ENCODE results near the gene GINS3.

GINS3 gene

DNA sequence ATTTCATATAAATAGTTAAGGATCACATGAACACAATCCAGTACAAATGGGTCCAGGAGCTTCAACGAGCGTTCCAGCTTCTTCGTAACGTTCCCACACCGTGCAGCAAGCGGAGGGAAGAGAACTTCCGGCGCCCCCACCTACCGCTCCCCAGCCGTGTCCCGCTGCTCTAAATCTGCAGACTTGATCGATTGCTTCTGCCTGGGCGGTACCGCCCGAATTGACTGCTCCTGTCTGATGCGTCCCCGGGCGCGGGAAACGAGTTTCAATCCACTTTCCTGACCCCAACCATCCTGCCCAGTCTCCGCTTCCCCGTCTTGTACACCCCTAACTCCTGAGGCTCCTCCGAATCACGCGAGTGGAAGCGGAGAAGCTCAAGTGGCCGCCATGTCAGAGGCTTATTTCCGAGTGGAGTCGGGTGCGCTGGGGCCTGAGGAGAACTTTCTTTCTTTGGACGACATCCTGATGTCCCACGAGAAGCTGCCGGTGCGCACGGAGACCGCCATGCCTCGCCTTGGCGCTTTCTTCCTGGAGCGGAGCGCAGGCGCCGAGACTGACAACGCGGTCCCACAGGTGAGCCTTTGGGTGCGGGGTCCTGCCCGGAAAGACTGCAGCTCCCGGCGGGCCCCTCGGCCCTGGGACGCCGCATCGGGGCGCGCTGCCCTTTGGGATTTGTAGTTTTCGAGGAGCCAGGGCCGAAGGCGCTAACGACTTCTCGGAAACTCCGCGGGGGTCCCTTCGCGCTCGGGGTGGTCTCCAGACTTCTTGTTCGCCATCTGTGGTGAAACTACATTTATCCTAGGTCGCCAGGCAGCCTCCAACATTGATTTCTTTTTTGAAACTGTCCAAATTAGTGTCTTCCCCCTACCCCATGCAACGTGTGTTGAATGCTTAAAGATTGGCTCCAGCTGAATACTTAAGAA lies at the start of gene GINS3:
Gene GINS3, plus strand, starts transcription at position 257 of the 923 bp plus-strand sequence. Its CDS starts 131 bp downstream, at position 388.
- peak; percentile 96 for DNase-seq (ENCODE audit: low spot score)

DNA sequence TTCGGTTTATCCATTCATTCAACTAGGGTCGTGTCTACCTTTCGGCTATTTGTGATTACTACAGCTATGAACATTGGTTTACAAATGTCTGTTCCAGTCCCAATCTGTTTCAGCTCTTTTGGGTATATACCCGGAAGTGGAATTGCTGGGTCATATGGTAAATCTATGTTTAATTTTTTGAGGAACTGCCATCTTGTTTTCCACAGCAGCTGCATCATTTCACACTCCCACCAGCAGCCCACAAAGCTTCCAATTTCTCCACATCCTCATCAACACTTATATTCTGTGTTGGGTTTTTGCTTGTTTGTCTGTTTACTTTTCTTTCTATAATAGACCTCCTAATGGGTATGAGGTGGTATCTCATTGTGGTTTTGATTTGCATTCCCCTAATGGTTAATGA lies 48.7 kb upstream of the GINS3 start:
- DNase-seq (ENCODE audit: low spot score), result no peak

DNA sequence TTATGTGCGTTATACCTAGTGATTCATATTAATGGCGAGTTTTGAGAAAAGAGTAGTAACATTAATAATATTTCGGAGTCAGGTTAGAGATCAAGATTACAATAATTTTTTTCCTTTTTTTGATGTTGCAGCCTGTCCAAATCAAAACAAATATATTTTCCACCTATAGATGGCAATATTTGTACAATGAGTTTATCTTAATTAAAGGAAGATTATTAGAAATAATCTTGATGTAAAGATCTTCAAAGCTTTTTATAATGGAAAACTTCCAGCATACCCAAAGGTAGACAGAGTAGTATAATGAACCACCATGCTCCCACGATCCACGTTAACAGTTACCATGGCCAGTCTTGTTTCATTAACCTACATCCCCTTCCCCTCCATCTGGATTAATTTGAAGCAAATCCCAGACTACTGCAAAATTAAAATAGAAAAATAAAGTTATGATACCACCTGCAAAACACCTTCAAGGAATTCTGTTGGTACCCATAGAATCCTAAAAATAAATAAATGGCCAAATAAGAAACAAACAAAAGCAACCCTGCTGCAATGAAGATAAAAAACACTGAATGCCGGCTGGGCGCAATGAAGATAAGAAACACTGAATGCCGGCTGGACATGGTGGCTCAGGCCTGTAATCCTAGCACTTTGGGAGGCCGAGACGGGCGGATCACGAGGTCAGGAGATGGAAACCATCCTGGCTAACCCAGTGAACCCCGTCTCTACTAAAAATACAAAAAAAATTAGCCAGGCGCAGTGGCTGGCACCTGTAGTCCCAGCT lies 46.5 kb upstream of the GINS3 start:
- DNase-seq (ENCODE audit: low spot score), result peak; percentile 18

DNA sequence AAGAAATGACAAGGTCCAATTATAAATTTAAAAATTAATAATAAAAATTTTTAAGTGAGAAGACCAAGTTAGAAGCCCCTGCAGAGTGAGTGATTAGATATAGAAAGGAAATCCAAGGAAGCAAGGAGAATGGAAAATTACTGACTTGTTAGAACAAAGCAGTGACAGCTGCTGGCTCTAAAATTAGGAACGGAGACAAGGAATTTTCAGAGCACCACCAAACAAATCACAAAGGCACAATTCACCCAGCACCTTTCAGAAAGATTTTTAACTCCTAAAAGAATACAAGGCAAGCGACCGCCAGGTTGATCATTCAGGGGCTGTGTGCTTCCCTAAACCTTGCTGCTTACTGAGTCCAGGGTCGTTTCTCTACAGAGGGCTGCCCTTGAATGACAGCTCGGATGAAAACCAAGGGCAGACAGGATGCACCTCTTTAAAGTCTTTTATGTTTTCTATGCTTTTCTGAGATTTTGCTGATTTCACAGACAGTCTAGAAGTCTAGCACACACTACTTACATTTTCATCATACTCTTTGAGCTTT lies 45.4 kb upstream of the GINS3 start:
- DNase-seq (ENCODE audit: low spot score), result no peak

DNA sequence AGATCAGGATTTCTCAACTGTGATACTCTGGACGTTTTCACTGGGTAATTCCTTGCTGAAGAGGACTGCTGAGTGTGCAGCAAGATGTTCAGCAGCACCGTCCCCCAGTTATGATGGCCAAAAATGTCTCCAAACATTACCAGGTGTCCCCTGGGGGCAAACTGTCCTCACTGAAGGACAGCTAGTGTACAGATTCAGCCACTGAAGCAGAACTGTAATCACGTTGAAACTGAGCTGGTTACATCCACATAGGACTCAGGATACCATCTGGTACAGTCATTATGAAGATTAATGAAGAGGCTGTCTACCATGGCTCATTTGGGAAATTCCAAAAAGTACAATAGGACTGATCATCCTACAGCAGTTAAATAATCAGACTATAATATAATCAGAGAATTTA lies 43.3 kb upstream of the GINS3 start:
- DNase-seq (ENCODE audit: low spot score), result no peak

DNA sequence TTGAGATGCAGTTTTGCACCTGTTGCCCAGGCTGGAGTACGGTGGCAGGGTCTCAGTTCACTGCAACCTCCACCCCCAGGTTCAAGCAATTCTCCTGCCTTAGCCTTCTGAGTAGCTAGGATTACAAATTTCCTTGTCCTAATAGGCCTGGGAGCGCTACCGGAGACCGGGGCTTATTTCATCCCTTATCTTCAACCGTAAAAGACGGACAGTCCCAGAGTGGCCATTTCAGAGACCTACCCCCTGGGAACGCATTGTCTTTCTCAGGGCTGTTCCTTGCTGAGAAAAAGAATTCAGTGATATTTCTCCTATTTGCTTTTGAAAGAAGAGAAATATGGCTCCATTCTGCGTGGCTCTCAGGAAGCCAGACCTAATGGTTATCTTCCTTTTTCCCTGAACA lies 39.6 kb upstream of the GINS3 start:
- no peak for DNase-seq (ENCODE audit: low spot score)

DNA sequence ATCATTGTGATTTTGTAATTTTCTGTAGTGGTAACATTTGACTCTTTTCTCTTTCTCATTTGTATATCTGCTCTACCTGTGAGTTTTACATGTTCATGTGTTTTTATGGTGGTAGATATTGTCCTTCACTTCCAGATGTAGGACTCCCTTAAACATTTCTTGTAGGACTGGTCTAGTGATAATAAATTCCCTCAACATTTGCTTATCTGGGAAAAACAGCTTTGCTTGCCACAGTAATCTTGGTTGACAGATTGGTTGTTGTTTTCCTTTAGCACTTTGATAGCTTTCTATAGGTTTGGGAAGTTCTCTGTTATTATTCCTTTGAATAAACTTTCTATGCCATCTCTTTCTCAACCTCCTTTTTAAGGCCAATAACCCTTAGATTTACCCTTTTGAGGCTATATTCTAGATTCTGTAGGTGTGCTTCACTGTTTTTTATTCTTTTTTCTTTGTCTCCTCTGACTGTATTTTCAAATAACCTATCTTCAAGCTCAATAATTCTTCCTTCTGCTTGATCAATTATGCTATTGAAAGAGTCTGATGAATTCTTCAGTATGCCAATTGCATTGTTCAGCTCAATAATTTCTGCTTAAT lies 32.1 kb upstream of the GINS3 start:
- DNase-seq (ENCODE audit: low spot score), result no peak

DNA sequence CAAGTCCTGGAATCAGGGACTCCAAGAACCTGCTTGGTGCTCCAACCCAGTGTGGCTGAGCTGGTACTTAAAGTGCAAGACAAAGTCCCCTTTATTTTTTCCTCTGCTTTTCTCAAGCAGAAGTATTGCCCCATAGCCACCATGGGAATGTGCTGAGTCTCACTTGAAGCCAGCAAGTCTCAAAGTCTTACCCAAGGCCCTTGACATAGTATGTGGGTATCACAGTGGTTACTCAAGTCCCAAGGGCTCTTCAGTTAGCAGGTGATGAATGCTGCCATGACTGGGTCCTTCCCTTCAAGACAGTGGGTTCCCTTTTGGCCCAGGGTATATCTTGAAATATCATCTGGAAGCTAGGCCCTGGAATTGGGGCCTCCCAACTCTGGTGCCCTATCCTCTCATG lies 30.5 kb upstream of the GINS3 start:
- no peak for DNase-seq (ENCODE audit: low spot score)

DNA sequence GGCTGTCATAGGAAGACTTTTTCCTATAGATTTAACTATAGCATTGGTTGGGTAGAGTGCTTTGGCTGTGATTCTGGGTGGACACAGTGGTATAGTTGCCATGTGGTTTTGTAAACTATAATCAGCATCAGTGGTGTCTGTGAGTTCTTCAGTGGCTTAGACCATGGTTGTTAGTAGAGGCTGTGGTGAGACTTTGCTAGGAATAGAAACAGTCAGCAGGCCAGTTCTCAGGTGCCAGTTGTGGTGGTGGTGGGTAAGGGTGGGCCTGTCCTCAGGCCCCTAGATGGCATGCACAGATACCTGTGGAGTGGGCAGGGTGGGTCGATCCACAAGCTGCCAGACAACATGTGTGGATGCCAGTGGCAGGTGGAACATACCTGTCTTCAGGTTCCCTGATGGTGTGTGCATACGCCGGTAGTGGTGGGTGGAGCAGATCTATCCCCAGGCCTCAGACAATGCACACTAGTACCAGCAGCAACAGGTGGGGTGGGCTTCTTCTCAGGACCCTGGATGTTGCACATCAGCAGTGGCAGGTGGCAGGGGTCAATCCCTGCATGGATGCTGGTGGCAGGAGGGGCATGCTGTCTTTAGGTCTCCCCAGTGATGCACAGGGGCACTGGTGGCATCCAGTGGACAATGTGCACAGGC lies 28.4 kb upstream of the GINS3 start:
- DNase-seq (ENCODE audit: low spot score), result no peak

DNA sequence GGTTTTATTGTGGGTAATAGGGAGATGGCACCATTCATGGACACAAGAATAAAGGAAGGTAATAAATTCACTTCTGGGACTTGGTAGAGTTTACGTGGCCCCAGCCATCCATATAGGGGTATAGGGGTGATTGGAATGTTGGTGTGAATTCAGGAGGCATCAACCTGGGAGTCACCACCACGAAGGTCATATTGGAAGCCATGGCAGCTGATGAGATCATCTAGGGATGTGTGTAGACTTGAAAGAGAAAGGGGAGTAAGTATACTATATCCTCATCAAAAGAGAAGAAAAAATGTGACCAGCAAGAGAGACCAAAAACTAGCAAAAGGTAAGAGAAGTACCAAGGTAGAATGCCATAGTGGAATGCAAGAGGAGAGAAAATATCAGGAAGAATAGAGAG lies 26.6 kb upstream of the GINS3 start:
- no peak for DNase-seq (ENCODE audit: low spot score)

DNA sequence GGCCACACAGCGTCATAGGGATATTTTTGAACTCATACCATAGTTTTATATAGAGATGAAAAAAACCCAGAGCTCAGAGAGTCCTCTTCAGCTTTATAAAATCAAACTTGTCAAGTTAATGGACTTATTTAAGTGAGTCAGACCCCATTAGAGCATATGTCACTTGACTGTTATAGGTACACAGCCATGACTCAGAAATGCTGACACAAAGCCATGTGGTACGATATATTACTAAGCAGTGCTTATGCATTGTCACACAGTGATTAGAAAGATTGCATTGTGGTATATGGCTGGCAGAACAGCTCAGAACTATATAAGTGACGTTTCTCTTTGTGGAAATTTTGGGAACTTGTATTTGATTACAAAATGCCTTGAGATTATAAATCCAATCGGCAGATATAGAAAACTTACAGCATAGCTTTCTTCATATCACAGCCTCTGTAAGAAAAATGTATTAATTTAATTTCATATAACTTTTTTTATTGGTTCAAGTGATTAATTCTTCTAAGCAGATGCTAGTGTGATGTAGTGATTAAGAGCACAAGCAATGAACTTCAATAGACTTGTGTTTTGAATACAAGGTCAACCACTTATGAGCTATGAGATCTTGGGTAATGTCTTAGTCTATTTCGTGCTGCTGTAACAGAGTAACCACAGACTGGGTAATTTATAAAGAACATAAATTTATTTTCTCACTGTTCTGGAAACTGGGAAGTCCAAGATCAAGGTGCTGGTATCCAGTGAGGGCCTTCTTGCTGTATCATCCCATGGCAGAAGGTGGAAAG lies 25.8 kb upstream of the GINS3 start:
- peak; percentile 99 for DNase-seq (ENCODE audit: low spot score)

DNA sequence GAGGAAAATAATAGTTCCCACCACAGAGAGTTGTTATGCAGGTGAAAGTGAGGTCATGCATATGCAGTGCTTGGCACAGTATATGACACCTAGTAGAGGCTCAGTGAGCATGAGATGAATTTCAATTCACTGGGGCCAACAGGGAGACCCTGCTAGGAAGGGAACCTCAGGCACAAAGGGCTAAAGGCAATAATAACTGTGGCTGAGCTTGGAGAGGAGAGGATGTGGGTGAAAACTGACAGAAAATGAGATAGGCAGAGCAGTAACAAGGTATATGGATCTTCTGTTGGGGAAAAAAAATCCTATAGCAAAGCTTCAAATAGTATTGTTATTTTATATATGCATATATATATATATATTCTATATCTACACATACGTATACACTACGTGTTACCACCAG lies 25.0 kb upstream of the GINS3 start:
- DNase-seq (ENCODE audit: low spot score), result no peak

DNA sequence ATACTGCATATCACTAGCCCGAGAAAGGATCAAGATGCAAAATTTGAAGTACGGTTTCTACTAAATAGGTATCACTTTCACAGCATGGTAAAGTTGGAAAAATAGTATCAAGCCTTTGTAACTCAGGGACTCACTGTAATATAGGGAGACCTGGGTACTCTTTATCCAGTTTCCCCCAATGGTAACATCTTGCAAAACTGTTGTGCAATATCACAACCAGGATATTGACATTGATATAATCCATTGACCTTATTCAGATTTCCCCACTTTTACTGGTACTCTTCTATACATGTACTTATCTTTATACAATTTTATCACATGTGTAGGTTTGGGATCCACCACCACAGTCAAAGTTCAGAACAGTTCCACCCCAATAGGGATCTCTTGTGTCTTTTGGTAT lies 20.4 kb upstream of the GINS3 start:
- DNase-seq (ENCODE audit: low spot score), result no peak

DNA sequence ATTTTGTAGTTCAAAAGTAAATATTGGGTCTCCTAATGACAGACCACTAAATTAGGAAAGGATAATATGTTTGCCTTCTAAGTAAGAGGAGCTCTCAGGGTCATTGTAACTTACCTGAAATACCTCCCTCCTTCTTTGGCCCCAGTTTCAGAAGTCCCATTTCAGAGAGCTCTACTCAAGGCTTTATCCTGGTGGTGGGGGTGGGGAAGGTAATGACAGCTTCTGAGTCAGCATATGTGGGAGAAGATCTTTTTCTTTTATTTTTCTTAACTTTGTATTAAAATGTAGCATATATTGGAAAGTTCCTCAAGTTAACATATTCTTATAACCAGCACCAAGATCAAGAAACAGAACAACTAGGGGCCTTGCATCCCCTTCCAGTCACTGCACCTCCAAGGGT lies 16.9 kb upstream of the GINS3 start:
- DNase-seq (ENCODE audit: low spot score), result no peak

DNA sequence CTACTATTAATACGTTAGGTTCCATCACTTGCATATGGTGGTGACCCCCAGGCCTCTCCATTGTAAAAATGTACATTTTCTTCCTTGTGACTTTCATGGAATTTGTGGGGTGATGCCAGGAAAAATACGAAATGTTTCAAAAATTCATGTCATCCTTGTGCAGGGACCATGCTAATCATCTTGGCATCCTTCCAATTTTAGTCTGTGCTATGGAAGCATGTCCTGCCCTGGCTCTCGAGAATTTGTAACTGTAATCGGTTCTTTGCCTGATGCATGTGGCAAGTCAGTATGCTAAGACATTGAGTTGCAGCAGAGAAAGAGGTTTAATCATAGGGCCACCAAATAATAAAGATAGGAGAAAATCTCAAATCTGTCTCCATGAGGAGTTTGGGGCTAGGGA lies 14.3 kb upstream of the GINS3 start:
- DNase-seq (ENCODE audit: low spot score), result no peak

DNA sequence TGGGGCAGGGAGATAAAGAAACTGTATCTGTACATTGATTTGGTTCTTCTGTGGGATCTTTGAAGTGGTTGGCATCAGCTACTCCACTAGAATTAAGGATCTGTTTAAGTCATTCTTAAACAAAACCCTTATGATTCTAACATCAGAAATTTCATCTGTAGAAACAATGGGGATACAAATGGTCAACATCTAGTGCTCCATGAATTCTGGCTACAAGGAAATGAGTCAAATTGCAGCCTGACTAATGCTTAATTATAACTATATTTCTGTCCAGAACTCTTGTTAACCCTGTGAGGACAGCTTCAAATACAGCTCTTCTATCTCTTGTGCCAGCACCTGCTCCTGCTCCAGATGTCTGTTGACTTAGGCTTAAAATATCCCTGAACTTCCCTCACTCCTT lies 13.9 kb upstream of the GINS3 start:
- DNase-seq (ENCODE audit: low spot score), result peak; percentile 59

DNA sequence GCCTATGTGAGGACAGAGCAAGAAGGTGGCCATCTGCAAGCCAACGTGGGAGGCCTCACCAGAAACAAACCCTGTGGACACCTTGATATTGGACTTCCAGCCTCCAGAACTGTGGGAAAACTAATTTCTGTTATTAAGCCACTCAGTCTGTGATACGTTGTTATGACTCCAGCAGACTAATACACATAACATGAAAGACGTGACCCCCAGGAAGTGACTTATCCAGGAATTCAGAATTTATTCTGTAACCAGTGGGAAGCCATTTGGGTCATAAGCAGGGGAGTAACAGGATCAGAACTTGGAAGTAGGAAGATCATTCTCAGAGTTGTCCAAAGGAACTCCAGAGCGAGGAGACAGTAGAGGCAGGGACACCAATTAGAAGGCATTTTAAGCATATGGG lies 12.5 kb upstream of the GINS3 start:
- peak; percentile 61 for DNase-seq (ENCODE audit: low spot score)

DNA sequence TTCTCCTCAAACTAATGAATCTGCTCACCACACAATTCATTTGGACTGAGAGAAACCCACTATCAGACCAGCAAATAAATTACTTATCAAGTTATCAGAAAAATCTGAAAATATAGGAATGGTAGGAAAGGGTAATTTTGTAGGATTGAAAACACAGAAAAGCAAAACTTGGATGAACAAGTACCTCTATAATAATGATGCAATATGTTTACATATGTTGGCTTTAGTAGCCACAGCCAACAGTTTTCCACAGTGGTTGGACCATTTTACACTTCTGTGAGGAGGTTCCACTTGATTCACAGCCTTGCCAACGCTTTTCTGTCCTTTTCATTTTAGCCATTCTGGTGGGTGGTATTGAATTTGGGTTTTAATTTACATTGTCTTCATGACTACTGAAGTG lies 10.6 kb upstream of the GINS3 start:
- DNase-seq (ENCODE audit: low spot score), result no peak

DNA sequence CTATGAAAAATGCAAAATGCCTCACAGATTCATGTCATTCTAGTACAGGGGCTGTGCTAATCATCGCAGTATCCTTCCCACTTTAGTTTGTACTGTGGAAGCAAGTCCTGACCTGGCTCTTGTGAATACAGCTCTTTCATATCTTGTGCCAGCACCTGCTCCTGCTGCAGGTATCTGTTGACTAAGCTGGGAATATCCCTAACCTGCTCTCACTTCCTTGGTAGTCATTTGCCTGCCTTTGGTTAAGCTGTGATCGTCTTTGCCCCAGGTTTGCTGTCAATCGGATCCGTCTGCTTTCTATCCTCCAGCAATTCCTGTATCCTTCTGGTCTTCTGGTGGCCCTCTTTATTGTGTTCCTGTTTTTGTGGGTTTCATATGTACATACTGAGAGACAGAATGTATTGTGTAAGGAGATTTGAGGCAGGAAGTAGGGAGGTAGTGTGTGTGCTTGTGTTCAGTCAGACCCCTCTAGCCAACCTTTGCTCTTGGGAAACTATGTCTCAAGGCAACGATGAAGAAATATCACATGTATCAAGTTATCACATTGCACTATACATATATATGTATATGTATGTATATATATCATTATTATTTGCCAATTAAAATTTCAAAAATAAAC lies 7.7 kb upstream of the GINS3 start:
- no peak for DNase-seq (ENCODE audit: low spot score)

DNA sequence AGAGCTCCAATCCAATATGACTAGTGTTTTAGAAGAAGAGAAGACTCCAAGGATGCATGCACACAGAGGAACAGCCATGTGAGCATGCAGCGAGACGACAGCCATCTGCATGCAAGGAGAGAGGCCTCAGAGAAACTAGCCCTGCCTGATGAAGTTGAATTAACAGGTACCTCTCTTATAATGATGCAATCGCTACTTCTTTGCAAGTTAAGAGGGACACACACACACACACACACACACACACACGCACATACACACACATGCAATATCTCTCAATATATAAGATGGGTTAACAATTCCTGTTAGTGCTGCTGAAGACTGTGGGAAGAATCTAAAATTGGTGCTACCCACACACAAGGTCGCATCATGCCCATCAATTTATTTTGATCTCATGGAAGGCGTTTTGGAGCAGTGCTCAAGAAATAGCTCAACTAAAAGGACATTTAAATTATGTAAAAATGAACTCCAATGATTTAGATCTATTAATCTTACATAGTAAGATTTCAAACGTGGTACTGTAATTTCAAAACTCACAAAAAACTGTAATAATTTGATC lies 7.0 kb upstream of the GINS3 start:
- DNase-seq (ENCODE audit: low spot score), result no peak

DNA sequence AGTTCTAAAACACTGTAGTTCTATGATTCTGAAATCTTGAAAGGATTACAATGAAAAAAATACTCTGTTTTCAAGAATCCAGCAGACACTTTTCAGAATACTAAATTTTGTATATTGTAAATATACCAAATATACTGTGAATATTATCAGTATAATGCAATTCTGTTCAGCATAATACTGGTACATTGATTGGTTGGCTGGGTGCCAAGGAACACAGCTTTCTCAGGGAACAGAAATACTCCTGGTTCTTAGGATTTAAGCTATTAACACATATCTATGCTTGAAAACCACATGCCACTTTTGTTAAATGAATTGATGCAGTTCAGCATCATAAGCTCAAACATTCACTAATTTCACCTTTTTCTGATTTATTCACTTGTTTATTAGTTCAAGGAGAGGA lies 2.5 kb upstream of the GINS3 start:
- no peak for DNase-seq (ENCODE audit: low spot score)
